ENCODE data around the gene TTLL8.

- TF ChIP-seq, protein P1, sequence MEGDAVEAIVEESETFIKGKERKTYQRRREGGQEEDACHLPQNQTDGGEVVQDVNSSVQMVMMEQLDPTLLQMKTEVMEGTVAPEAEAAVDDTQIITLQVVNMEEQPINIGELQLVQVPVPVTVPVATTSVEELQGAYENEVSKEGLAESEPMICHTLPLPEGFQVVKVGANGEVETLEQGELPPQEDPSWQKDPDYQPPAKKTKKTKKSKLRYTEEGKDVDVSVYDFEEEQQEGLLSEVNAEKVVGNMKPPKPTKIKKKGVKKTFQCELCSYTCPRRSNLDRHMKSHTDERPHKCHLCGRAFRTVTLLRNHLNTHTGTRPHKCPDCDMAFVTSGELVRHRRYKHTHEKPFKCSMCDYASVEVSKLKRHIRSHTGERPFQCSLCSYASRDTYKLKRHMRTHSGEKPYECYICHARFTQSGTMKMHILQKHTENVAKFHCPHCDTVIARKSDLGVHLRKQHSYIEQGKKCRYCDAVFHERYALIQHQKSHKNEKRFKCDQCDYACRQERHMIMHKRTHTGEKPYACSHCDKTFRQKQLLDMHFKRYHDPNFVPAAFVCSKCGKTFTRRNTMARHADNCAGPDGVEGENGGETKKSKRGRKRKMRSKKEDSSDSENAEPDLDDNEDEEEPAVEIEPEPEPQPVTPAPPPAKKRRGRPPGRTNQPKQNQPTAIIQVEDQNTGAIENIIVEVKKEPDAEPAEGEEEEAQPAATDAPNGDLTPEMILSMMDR (tag by site-specific recombination; IDR thresholded peaks at IDR 0.05): no peak
- TF ChIP-seq ZNF510 (tag by site-specific recombination; IDR thresholded peaks at IDR 0.05; ENCODE audit: insufficient replicate concordance) (no peak), ZNF501 (tag by site-specific recombination; IDR thresholded peaks at IDR 0.05) (no peak), ZNF621 (tag by site-specific recombination; IDR thresholded peaks at IDR 0.05) (no peak), ZBTB1 (tag by site-specific recombination; IDR thresholded peaks at IDR 0.05) (no peak), YY1 (tag by site-specific recombination; IDR thresholded peaks at IDR 0.05) (no peak), ZNF121 (tag by site-specific recombination; IDR thresholded peaks at IDR 0.05) (no peak), KLF10 (tag by site-specific recombination; IDR thresholded peaks at IDR 0.05) (no peak), ZNF202 (tag by site-specific recombination; IDR thresholded peaks at IDR 0.05; ENCODE audit: borderline replicate concordance) (no peak), ZNF23 (tag by site-specific recombination; IDR thresholded peaks at IDR 0.05; ENCODE audit: borderline replicate concordance) (no peak), ZBTB6 (tag by site-specific recombination; IDR thresholded peaks at IDR 0.05) (no peak), ZNF274 (IDR thresholded peaks at IDR 0.05; ENCODE audit: low read length) (no peak), ZNF274 (tag by site-specific recombination; IDR thresholded peaks at IDR 0.05; ENCODE audit: borderline replicate concordance) (no peak)
- TF ChIP-seq, protein P2, sequence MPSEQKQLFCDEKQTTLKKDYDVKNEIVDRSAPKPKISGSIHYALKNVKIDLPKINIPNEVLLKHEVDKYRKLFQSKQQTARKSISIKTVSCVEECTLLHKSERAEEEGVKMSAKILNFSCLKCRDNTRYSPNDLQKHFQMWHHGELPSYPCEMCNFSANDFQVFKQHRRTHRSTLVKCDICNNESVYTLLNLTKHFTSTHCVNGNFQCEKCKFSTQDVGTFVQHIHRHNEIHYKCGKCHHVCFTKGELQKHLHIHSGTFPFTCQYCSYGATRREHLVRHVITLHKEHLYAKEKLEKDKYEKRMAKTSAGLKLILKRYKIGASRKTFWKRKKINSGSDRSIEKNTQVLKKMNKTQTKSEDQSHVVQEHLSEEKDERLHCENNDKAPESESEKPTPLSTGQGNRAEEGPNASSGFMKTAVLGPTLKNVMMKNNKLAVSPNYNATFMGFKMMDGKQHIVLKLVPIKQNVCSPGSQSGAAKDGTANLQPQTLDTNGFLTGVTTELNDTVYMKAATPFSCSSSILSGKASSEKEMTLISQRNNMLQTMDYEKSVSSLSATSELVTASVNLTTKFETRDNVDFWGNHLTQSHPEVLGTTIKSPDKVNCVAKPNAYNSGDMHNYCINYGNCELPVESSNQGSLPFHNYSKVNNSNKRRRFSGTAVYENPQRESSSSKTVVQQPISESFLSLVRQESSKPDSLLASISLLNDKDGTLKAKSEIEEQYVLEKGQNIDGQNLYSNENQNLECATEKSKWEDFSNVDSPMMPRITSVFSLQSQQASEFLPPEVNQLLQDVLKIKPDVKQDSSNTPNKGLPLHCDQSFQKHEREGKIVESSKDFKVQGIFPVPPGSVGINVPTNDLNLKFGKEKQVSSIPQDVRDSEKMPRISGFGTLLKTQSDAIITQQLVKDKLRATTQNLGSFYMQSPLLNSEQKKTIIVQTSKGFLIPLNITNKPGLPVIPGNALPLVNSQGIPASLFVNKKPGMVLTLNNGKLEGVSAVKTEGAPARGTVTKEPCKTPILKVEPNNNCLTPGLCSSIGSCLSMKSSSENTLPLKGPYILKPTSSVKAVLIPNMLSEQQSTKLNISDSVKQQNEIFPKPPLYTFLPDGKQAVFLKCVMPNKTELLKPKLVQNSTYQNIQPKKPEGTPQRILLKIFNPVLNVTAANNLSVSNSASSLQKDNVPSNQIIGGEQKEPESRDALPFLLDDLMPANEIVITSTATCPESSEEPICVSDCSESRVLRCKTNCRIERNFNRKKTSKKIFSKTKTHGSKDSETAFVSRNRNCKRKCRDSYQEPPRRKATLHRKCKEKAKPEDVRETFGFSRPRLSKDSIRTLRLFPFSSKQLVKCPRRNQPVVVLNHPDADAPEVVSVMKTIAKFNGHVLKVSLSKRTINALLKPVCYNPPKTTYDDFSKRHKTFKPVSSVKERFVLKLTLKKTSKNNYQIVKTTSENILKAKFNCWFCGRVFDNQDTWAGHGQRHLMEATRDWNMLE (tag by site-specific recombination; conservative IDR thresholded peaks at IDR 0.05; ENCODE audit: low read depth): no peak
- TF ChIP-seq, protein P3, sequence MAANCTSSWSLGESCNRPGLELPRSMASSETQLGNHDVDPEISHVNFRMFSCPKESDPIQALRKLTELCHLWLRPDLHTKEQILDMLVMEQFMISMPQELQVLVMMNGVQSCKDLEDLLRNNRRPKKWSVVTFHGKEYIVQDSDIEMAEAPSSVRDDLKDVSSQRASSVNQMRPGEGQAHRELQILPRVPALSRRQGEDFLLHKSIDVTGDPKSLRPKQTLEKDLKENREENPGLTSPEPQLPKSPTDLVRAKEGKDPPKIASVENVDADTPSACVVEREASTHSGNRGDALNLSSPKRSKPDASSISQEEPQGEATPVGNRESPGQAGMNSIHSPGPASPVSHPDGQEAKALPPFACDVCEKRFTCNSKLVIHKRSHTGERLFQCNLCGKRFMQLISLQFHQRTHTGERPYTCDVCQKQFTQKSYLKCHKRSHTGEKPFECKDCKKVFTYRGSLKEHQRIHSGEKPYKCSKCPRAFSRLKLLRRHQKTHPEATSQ (tag by site-specific recombination; IDR thresholded peaks at IDR 0.05): no peak
Measured at GRCh38 chr22:50034126-50035081, 23.7 kb downstream of the TTLL8 start.

Data from HEK293 (cell line).